AG04449 (cell line): Measurements from ENCODE around the gene MAML2.

ENCODE experiments used
- CTCF ChIA-PET: fragments of 350-600 bp; formaldehyde crosslinking; extraction: SDS; loops from one replicate; lab custom pipeline; 2021; ENCODE audit warnings: antibody characterized with exemption; lab: Yijun Ruan, JAX
- POLR2A ChIA-PET: fragments of 400-600, 350-600 bp; formaldehyde crosslinking; extraction: SDS; loops from one replicate; lab custom pipeline; 2020; ENCODE audit warnings: antibody characterized with exemption, inconsistent platforms; lab: Yijun Ruan, JAX
- DNase-seq: peaks from one replicate; pipeline ENCODE4 v3.0.0-alpha.2; 2010; ENCODE audit warnings: low read depth, low spot score
- H3K4me3 ChIP-seq: 2 replicates; pipeline ENCODE4 v1.5.1; 2011; ENCODE audit warnings: low read depth, mild to moderate bottlenecking, control low read depth, low read length
- CTCF ChIP-seq: IDR thresholded peaks from one replicate; pipeline ENCODE4 v1.5.1; 2011; ENCODE audit warnings: mild to moderate bottlenecking, moderate library complexity, low read length, control low read depth, inconsistent platforms; ENCODE audit not compliant: insufficient read depth; ENCODE audit errors: missing control alignments

Gene MAML2

GRCh38 chr11:96342961-96343711 lies at the start of gene MAML2:
MAML2 (minus strand) TSS chr11:96343195; CDS start chr11:96341895, 1,300 bp downstream.
- POLR2A ChIA-PET: interaction anchor here (0.6 to 2.0 kb wide), 13 partner anchors 32 to 507 kb away, joined by 3 to 10 read pairs (median 3); partner anchors contain the start of genes CCDC82 and JRKL

DNA sequence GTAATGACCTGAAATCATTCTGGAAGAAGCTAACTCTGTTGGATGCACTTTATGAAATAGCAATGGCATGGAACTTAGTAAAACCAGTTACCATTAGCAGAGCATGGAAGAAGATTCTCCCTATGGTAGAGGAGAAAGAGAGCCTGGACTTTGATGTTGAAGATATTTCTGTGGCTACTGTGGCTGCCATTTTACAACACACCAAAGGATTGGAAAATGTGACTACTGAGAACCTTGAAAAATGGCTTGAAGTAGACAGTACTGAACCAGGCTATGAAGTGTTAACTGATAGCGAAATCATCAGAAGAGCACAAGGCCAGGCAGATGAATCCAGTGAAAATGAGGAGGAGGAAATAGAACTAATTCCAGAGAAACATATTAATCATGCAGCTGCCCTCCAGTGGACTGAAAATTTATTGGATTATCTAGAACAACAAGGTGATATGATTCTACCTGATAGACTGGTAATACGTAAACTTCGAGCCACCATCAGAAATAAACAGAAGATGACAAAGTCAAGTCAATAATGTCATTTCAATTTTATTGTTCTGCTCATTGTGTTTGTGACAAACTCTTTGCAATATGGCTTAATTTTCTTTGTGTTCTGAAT lies 48.8 kb upstream of the MAML2 start:
- no peak for TF ChIP-seq CTCF
- ChIA-PET POLR2A (no interaction called here), CTCF (no interaction called here)
- DNase-seq: no peak
- no peak overlapping the region for H3K4me3 ChIP-seq

More at GRCh38 chr11:96342961-96343711, at the start of gene MAML2:
- peak within 1 kb of the TSS; percentile 81 for H3K4me3 ChIP-seq
- DNase-seq: peak; percentile 76
- peak; percentile 94 for TF ChIP-seq CTCF
- CTCF ChIA-PET: interaction anchor here (0.6 to 5.6 kb wide), 110 partner anchors 8 to 552 kb away, joined by 3 to 57 read pairs (median 5); partner anchors contain the start of genes CCDC82 and JRKL

DNA sequence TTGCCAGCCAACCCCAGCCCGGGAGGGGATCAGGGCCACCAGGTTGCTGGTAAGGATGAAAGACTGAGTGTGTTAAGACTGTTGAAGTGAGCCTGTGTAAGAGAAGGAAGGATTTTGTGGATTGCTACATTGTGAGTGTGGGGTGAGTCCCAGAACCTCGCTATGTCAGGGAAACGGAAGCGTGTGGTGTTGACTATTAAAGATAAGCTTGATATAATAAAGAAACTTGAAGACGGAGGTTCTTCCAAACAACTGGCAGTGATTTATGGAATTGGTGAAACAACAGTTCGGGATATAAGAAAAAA lies 47.4 kb upstream of the MAML2 start:
- no peak for TF ChIP-seq CTCF
- ChIA-PET POLR2A (no interaction called here), CTCF (interaction anchor here (0.9 to 2.9 kb wide), 3 partner anchors 47 to 378 kb away, joined by 4 to 14 read pairs (median 5); partner anchors contain the start of gene MAML2)
- no peak for DNase-seq
- H3K4me3 ChIP-seq: peak overlapping the region; percentile 82

DNA sequence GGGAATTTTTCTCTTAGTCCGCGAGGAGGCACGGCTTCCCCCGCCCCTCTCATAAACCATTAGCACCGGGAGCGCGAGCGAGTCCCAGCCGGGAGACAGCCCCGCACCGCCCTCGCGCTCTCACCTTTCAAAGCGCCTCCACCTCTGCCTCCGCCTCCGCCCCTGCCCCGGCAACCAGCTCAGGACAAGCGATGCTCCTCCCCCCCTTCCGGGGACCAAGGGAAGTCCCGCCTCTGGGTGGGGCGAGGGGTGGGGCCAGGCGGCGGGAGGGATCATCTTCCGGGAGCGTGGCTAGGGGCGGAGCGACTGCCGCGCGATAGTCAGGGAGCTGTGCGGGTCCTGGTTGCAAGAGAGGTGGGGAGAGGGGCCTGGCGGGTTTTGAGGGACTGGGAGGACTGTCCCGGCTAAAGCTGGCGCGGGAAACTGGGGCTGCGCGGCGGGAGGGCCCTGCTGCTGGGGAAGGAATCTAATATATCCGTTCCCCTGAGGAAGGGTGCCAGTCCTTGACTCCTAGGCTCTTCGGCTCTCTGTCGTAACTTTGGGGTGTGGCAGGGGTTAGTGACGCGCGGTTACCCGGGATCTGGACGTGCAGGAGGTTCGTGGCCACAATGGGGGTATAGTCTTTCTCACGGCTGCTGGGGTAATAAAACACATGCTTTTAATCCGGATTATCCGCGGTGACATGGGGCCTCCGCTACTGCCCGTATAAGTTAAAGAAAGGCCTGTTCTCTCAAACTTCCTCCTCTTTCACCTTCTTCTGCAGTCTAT lies 46.9 kb upstream of the MAML2 start, which contains the start of the genes CCDC82 and JRKL:
Gene CCDC82, minus strand, starts transcription at position 193 of the 768 bp plus-strand sequence. CDS start 5,165 bp downstream, outside the sequence.
Gene JRKL, plus strand, starts transcription at position 294 of the 768 bp plus-strand sequence. CDS start 637 bp downstream, outside the sequence.
- peak; percentile 71 for DNase-seq
- POLR2A ChIA-PET: interaction anchor here (0.6 to 1.1 kb wide), 6 partner anchors 10 to 554 kb away, joined by 3 to 5 read pairs (median 3); partner anchors contain the start of gene MAML2
- peak within 1 kb of the TSS; percentile 82 for H3K4me3 ChIP-seq
- no peak for TF ChIP-seq CTCF
- CTCF ChIA-PET: interaction anchor here (0.9 to 2.9 kb wide), 4 partner anchors 47 to 377 kb away, joined by 3 to 14 read pairs (median 4); partner anchors contain the start of gene MAML2

DNA sequence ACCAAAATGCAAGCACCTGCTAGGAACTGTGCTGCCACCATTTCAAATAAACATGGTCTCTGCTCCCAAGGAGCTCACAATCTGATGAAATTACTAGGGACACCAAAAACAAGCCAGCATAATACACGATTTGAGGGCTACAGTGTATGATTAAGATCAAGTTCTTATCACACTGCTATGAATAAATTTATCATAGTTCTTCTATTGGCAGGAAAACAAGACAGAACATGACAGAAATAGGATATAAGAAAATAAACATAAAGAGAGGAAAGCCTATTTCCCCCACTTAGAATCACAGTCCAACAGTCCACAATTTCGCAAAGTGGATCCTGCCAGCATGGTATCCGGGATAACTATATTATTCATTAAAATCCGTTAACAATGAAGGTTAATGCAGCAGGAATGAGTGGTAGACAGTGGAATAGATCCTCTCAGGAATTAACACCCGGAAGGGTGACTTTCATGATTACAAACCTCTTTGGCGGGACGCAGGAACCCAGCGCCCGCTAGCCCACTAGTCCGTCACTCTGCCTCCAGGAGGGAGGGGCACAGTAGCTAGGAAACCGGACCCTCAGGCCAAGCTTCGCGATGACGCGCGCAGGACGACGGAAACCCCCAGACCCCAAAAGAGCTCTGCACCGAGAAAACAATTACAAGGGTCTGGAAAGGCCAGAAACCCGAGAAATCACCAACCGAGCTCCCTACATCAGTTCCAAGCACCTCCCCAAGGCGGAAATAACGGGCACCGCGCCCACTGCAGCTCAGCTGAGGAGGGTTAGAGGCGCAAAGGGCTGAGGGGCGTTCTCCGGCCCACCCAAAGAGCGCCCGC lies 46.1 kb upstream of the MAML2 start:
- ChIA-PET POLR2A (interaction anchor here (0.6 to 1.1 kb wide), 5 partner anchors 11 to 553 kb away, joined by 3 read pairs; partner anchors contain the start of gene MAML2), CTCF (interaction anchor here (0.9 to 2.9 kb wide), 5 partner anchors 46 to 338 kb away, joined by 3 to 14 read pairs (median 3); partner anchors contain the start of gene MAML2)
- H3K4me3 ChIP-seq: peak overlapping the region; percentile 82
- DNase-seq: no peak
- no peak for TF ChIP-seq CTCF
